ENCODE data around the gene CCDC178.

Gene CCDC178

GRCh38 chr18:33123862-33124518 lies 316.5 kb downstream of the CCDC178 start:
- DNase-seq (ENCODE audit: low spot score), result no peak
- no peak for TF ChIP-seq CTCF (IDR thresholded peaks at IDR 0.05; ENCODE audit: extremely low read depth, missing control alignments)

DNA sequence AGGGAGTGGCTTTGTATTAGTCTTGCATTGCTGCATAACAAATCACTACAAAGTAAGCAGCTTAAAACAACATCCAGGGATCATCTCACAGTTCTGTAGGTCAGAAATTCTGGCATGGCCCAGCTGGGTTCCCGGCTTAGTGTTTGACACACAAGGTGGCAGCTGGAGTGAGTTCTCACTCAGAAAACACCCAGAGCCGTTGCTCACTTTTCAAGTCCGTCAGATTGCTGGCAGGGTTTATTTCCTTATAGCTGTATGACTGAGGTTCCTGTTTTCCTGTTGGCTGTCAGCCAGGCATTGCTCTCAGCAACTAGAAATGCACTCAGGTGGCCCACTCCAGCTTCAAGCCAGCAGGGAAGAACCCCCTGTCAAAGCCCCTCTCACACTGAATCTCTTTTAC lies 324.1 kb downstream of the CCDC178 start:
- TF ChIP-seq CTCF (IDR thresholded peaks at IDR 0.05; ENCODE audit: extremely low read depth, missing control alignments), result no peak
- DNase-seq (ENCODE audit: low spot score), result no peak

DNA sequence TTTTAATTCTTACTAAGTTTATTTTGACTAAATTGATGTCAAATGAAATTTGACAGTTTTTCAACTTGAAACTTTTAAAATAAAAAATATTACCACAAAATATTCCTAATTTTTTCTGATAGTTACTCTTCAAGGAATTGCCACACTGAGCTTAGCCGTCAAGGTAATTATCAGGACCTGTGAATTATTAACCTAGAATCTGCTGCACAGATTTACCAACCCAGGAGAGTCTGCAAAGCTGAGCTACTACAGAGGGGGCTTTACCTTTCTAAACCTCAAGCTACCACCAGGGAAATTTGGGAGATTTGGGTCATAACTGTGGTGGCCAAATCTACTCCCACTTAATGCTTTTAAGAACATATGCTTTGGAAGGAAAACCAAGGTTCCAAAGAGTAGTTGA lies 324.6 kb downstream of the CCDC178 start:
- TF ChIP-seq CTCF (IDR thresholded peaks at IDR 0.05; ENCODE audit: extremely low read depth, missing control alignments), result no peak
- no peak for DNase-seq (ENCODE audit: low spot score)

DNA sequence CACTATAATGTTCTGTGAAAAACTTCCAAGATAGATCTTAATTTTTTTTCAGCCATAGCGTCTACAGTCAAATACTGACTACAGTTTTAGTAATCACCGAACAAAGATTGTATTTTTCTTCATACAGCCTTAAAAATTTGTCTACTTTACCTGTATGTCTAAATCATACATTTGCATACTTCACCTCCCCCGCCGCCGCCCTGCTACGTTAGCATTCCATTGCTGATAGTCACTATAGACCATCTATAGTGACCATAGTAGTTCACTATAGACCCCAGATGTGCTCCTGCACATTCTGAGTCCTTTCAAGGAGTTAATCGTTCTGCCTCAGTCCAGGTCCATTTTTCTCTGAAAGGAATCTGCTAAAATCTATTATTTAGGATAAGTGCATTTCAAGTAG lies 325.0 kb downstream of the CCDC178 start:
- no peak for DNase-seq (ENCODE audit: low spot score)
- TF ChIP-seq CTCF (IDR thresholded peaks at IDR 0.05; ENCODE audit: extremely low read depth, missing control alignments), result no peak

DNA sequence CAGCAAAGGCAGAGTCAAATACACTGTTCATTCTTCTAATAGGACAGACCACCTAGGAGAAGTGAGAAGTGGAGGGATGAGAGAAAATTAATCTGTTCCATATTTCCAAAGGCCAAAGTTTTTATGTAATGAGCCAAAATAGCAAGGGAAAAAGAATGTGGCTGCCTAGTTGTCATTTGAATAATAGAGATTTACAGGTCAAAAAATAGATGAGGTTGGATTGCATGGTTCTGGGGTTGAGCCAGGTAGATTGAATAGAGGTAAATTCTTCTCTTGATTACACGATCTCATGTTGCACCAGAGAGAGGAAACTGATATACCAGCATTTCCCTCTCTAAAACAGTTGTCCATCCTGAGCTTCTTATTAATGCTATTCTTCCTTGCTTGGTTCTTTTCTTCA lies 325.8 kb downstream of the CCDC178 start:
- no peak for TF ChIP-seq CTCF (IDR thresholded peaks at IDR 0.05; ENCODE audit: extremely low read depth, missing control alignments)
- DNase-seq (ENCODE audit: low spot score), result no peak

GRCh38 chr18:33113416-33113815 lies 327.1 kb downstream of the CCDC178 start:
- TF ChIP-seq CTCF (IDR thresholded peaks at IDR 0.05; ENCODE audit: extremely low read depth, missing control alignments), result no peak
- DNase-seq (ENCODE audit: low spot score), result no peak

- TF ChIP-seq CTCF (IDR thresholded peaks at IDR 0.05; ENCODE audit: extremely low read depth, missing control alignments), result no peak
- DNase-seq (ENCODE audit: low spot score), result no peak
Observed at GRCh38 chr18:33107511-33107910, 333.0 kb downstream of the CCDC178 start.
